Endothelial cell of umbilical vein (primary cell): ENCODE data around the gene CHPF2. TPM values are rescaled to one million over a fixed set of nuclear protein-coding genes. Genes with fewer than 3 reads are reported as not detected.

Source experiments
- BruUV-seq: library from RNA; stranded (reverse); fragments of 400-500 nt; replicated peaks from 2 replicates; lab custom pipeline; 2021; lab: Mats Ljungman, UMichigan
- CTCF ChIA-PET: fragments of 300-600, 350-600 bp; sonication (Branson Sonifier 250); formaldehyde crosslinking; loops from one replicate; lab custom pipeline; 2021; ENCODE audit warnings: antibody characterized with exemption, inconsistent platforms; lab: Charles Lee
- POLR2A ChIA-PET: fragments of 300-600, 350-600 bp; sonication (Branson Sonifier 250); formaldehyde crosslinking; loops from one replicate; lab custom pipeline; 2021; ENCODE audit warnings: antibody characterized with exemption, inconsistent platforms; lab: Charles Lee
- DNase-seq: peaks from one replicate; pipeline ENCODE4 v3.0.0-alpha.2; 2011; ENCODE audit warnings: low read depth, low spot score
- FAIRE-seq: peaks from 2 replicates; lab custom pipeline; 2011; peaks lifted over from hg19 to GRCh38; lab: Jason Lieb, UNC
- H2AFZ ChIP-seq: 2 replicates; pipeline ENCODE4 v1.6.0; 2012; ENCODE audit warnings: low read depth, low read length, control low read depth, inconsistent platforms
- H3K27ac ChIP-seq: 2 replicates; pipeline ENCODE4 v1.5.1; 2011; ENCODE audit warnings: low read depth, mild to moderate bottlenecking, control low read depth, low read length, moderate library complexity; ENCODE audit not compliant: insufficient read depth
- H3K27me3 ChIP-seq, 2 experiments: 2 replicates each; pipeline versions ENCODE4 v1.6.0 to v1.6.1; 2011; ENCODE audit warnings: low read length in 2 of 2, mixed read lengths in 1 of 2; ENCODE audit not compliant: control insufficient read depth in 2 of 2, insufficient read depth in 2 of 2
- H3K36me3 ChIP-seq, 2 experiments: 2 replicates in 1 of 2; 3 replicates in 1 of 2; pipeline ENCODE4 v1.5.1; 2011; ENCODE audit warnings: low read length in 2 of 2, mild to moderate bottlenecking in 1 of 2, moderate library complexity in 1 of 2; ENCODE audit not compliant: control insufficient read depth in 2 of 2, insufficient read depth in 2 of 2; ENCODE audit errors: extremely low read depth in 1 of 2
- H3K4me1 ChIP-seq: 3 replicates; pipeline ENCODE4 v1.5.1; 2011; ENCODE audit warnings: mild to moderate bottlenecking, low read length; ENCODE audit not compliant: control insufficient read depth, insufficient read depth; ENCODE audit errors: extremely low read depth
- H3K4me2 ChIP-seq: 2 replicates; pipeline ENCODE4 v1.6.1; 2011; ENCODE audit warnings: low read length, control low read depth, mixed read lengths; ENCODE audit not compliant: insufficient read depth
- H3K4me3 ChIP-seq, 3 experiments: fragments of 200-600 bp in 1 of 3; sonication (generic), shearing (Covaris generic) in 1 of 3; replicated peaks in 1 of 3; 2 replicates each; pipeline ENCODE4 v1.5.1; 2011 to 2016; ENCODE audit warnings: control low read depth in 3 of 3, low read length in 3 of 3, mild to moderate bottlenecking in 2 of 3, inconsistent platforms in 1 of 3, low read depth in 1 of 3, moderate library complexity in 1 of 3; ENCODE audit not compliant: insufficient read depth in 1 of 3
- H3K79me2 ChIP-seq: 2 replicates; pipeline ENCODE4 v1.6.0; 2012; ENCODE audit warnings: low read length, inconsistent platforms; ENCODE audit not compliant: control insufficient read depth, insufficient read depth
- H3K9ac ChIP-seq: replicated peaks from 2 replicates; pipeline ENCODE3; 2011; ENCODE audit warnings: low read length, control low read depth; ENCODE audit not compliant: insufficient read depth; ENCODE audit errors: extremely low read depth
- H3K9me1 ChIP-seq: replicated peaks from 3 replicates; pipeline ENCODE4 v1.6.0; 2011; ENCODE audit warnings: mild to moderate bottlenecking, low read length; ENCODE audit not compliant: control insufficient read depth, insufficient read depth; ENCODE audit errors: extremely low read depth
- H3K9me3 ChIP-seq: replicated peaks from 2 replicates; pipeline ENCODE4 v1.5.1; 2012; ENCODE audit warnings: low read length, inconsistent platforms; ENCODE audit not compliant: control insufficient read depth, insufficient read depth
- H4K20me1 ChIP-seq: replicated peaks from 2 replicates; pipeline ENCODE3; 2011; ENCODE audit warnings: mild to moderate bottlenecking, low read length; ENCODE audit not compliant: control insufficient read depth, insufficient read depth; ENCODE audit errors: extremely low read depth
- CTCF ChIP-seq, 2 donors: IDR thresholded peaks; 1 replicate in 1 of 2; 2 replicates in 1 of 2; pipeline ENCODE4 v1.5.1; 2011; ENCODE audit warnings: low read length in 2 of 2, mild to moderate bottlenecking in 2 of 2, moderate library complexity in 2 of 2, control low read depth in 1 of 2, inconsistent platforms in 1 of 2, low read depth in 1 of 2; ENCODE audit not compliant: insufficient read depth in 1 of 2; ENCODE audit errors: extremely low read depth in 1 of 2
- EZH2 ChIP-seq: IDR thresholded peaks from 2 replicates; pipeline ENCODE4 v1.6.1; 2012; ENCODE audit warnings: borderline replicate concordance, low read depth, mild to moderate bottlenecking, moderate library complexity, low read length, inconsistent platforms; ENCODE audit not compliant: severe bottlenecking
- FOS ChIP-seq: IDR thresholded peaks from 2 replicates; pipeline ENCODE4 v1.6.1; 2011; ENCODE audit warnings: mild to moderate bottlenecking, low read length, moderate library complexity, borderline replicate concordance; ENCODE audit not compliant: insufficient read depth
- GATA2 ChIP-seq: IDR thresholded peaks from 2 replicates; pipeline ENCODE4 v1.7.0; 2011; ENCODE audit warnings: low read depth, mild to moderate bottlenecking, moderate library complexity, mixed read lengths, low read length; ENCODE audit not compliant: insufficient read length, insufficient read depth
- JUN ChIP-seq: IDR thresholded peaks from 2 replicates; pipeline ENCODE4 v1.6.1; 2011; ENCODE audit warnings: borderline replicate concordance, low read depth; ENCODE audit not compliant: insufficient read length, insufficient read depth
- MAX ChIP-seq: IDR thresholded peaks from 2 replicates; pipeline ENCODE4 v1.6.1; 2011; ENCODE audit not compliant: insufficient read depth, insufficient read length
- MYC ChIP-seq: IDR thresholded peaks from one replicate; pipeline ENCODE4 v1.6.1; 2011; ENCODE audit warnings: mild to moderate bottlenecking, low read depth, low read length
- dilution Hi-C: fragments of 300-500 bp; cut with MboI; formaldehyde crosslinking; loops from one replicate; pipeline ENCODE4 v1.15.0; 2019; ENCODE audit warnings: low sequenced_read_pairs; ENCODE audit not compliant: extremely low pct_ligation_motif_present
- intact Hi-C: fragments of 100-400 bp; cut with micrococcal nuclease; formaldehyde crosslinking; loops from one replicate; pipeline ENCODE4 v1.10.0; 2022
- polyA plus RNA-seq, 4 experiments: library from polyadenylated mRNA; depleted of rRNA in 3 of 4; stranded (reverse) in 3 of 4; unstranded in 1 of 4; fragments of >200 nt; gene quantifications; 2 replicates each; pipeline versions ENCODE4 v1.2.1 to v1.2.3, GENCODE V29; 2011 to 2012; ENCODE audit warnings: missing spikeins in 1 of 4
- total RNA-seq: library from RNA; stranded (reverse); gene quantifications from 2 replicates; pipeline ENCODE4 v1.2.3, GENCODE V29; 2021

Gene CHPF2
- total and polyA plus RNA-seq, 2 donors (not counting 3 experiments of a cell fraction or from before 2014, with no cell fraction given), result 72.8 to 75.0 TPM

DNA sequence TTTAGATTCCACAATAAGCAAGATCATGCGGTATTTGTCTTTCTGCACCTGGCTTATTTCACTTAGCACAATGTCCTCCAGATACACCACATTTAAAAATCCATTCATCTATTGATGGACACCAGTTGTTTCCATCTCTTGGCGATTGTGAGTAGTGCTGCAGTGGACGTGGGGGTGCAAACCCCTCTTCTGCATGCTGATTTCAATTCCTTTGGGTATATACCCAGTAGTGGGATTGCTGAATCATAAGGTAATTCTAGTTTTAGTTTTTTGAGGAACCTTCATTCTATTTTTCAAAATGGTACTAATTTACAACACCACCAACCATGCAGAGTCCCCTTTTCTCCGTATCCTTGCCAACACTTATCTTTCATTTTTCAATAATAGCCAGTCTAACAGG, 43.2 kb upstream of the CHPF2 start:
- Histone ChIP-seq H4K20me1 (no peaks in the 10 kb centered on the region), H3K4me2 (no peak overlapping the region), H3K36me3 (no peaks in the 10 kb centered on the region), H3K27ac (no peak overlapping the region), H3K79me2 (no peaks in the 10 kb centered on the region), H3K27me3 (peaks cover 12 to 15% of the 10 kb centered on the region in 2 experiments), H3K4me1 (no peaks in the 10 kb centered on the region), H3K9ac (no peak overlapping the region), H3K9me3 (no peaks in the 10 kb centered on the region), H2AFZ (no peak overlapping the region), H3K9me1 (no peaks in the 10 kb centered on the region), H3K4me3 (no peak overlapping the region)
- dilution Hi-C loops (no loop called here), intact Hi-C loops (no loop called here)
- TF ChIP-seq FOS (no peak), CTCF (IDR thresholded peaks at IDR 0.05; ENCODE audit: extremely low read depth in 1 of 2, insufficient read depth in 1 of 2, low read depth in 1 of 2, low read length in 2 of 2) (no peak), EZH2 (no peak)
- no TSS peak for BruUV-seq
- CTCF ChIA-PET, result no interaction called here
- DNase-seq (no peak), FAIRE-seq (no peak)
- POLR2A ChIA-PET, result no interaction called here

GRCh38 chr7:151191544-151191943, 40.7 kb upstream of the CHPF2 start:
- H3K4me3 ChIP-seq, result no peak overlapping the region
- dilution Hi-C loops, result no loop called here
- H2AFZ ChIP-seq, result no peak overlapping the region
- H4K20me1 ChIP-seq, result no peaks in the 10 kb centered on the region
- H3K9me3 ChIP-seq, result no peaks in the 10 kb centered on the region
- no peak overlapping the region for H3K4me2 ChIP-seq
- no peak overlapping the region for H3K9ac ChIP-seq
- CTCF ChIA-PET, result no interaction called here
- intact Hi-C loops, result no loop called here
- FAIRE-seq (no peak), DNase-seq (no peak)
- H3K27ac ChIP-seq, result no peak overlapping the region
- H3K27me3 ChIP-seq, result peaks cover 17% of the 10 kb centered on the region in 2 experiments
- no peaks in the 10 kb centered on the region for H3K79me2 ChIP-seq
- H3K36me3 ChIP-seq, result no peaks in the 10 kb centered on the region
- H3K4me1 ChIP-seq, result no peaks in the 10 kb centered on the region
- TF ChIP-seq JUN (no peak), CTCF (IDR thresholded peaks at IDR 0.05; ENCODE audit: extremely low read depth in 1 of 2, insufficient read depth in 1 of 2, low read depth in 1 of 2, low read length in 2 of 2) (no peak), MAX (no peak), EZH2 (no peak), GATA2 (no peak), MYC (no peak)
- no peaks in the 10 kb centered on the region for H3K9me1 ChIP-seq
- BruUV-seq, result no TSS peak
- POLR2A ChIA-PET, result no interaction called here
